ENCODE measurements around the gene BMP6.

BMP6 gene

DNA sequence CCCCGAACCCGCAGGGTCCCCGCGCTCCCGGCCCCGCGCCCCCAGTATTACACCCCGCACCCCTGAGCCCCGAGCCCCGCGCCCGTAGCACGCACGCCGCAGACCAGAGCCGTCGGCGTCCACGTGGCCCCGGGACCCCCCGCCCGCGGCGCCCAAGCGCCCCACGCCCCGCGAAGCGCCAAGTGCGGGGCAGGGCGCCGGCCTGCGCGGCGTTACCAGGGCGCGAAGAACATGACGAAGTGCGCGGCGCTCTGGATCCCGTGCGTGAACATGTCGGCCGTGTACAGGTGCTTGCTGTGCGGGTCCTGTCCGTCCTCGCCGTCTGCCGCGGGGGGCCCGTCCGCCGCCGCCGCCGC, 184.4 kb downstream of the BMP6 start:
- DNase-seq: no peak

DNA sequence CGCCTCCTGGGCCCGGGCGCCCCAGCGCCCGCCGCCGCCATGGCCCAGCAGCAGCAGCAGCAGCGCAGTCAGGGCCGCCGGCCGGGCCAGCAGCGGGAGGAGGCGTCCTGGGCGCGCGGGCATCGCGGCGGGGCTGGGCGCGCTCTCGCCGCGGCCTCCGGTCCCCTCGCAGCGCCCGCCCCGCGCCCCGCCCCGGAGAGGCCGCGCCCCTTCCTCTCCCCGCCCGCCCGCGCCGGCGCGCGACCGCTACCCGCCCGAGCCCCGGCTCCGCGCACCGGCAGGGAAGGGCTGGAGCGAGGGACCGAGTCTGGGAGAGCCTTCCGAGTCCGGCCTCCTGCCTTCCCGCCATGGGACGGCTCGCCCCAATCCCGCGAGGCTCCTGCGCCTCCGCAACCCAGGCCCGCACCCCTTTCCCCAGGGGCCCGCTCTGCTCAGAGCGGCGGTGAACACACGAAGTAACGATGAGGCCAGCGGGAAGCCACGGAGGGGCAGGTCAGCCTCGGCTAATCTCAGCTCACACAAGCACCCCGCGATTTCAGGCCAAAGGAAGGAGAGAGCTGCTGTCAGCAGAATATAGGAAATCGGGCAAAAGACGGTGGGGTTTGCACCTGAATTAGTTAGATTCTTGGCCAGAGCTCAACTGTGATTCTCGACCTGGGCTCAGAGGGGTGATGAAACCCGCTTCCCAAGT, 184.9 kb downstream of the BMP6 start, which contains the start of gene TXNDC5:
TSS of gene TXNDC5 (minus strand) at position 135 of the 691 bp plus-strand sequence. CDS start at position 123, 12 bp downstream.
- peak; percentile 69 for DNase-seq

GRCh38 chr6:7911345-7911725, 185.4 kb downstream of the BMP6 start:
- DNase-seq: no peak

DNA sequence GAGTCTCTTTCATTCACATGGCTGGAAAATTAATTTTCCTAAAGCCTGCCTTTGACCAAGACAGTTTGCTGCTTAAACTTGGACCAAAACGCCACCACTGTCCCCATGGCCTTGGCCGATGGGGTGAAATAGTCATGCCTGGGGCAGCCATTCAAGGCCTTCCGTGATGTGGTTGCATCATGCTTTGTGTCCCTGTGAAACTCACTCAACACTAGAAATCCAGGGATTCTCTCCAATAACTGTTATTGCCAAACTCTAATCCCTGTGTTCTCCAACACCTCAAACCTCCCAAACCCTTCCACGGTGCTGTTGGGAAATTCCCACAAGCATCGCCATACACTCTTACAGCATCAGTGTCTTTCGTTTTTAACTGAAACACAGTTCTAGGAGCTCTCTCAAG, 186.1 kb downstream of the BMP6 start:
- DNase-seq: no peak

DNA sequence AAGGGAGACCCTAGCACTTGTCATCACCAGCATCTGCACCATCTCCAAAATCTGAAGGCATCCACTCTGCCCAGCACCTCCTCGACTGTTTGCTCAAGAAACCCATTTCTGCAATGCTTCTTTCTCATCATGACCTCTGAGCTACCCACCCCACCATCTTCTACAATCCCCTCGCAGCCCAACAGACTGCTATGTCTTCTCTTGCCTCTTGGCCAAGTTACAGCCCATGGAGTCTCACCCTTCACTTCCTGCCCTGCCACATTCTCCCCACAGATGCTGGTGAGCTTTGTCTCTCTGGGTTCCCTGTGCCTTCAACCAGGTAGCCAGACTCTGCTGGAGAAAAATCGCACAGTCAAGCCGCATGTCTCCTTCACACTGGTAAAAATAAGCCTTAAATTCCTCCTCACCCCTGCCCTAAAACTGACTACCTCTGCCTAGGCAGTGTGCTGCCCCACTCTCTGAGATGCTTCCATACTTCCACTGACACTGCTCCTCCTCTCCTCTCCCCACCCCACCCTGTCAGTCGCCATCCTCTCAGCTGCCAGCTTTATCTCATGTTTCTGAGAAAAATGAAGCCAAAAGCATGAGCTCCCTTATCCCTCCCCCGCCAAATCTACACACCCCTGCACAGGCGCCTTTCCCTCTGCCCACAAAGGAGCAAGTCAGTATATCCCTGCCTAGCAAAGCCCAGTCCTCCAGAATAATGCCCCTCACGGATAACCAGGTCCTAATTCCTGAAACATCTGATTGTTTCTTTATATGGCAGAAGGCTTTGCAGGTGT, 187.0 kb downstream of the BMP6 start:
- DNase-seq: no peak

- no peak for DNase-seq
Observed at GRCh38 chr6:7914311-7914710, 188.4 kb downstream of the BMP6 start.

GRCh38 chr6:7914991-7915789, 189.3 kb downstream of the BMP6 start:
- no peak for DNase-seq

GRCh38 chr6:7916959-7917358, 191.1 kb downstream of the BMP6 start:
- DNase-seq: no peak

GRCh38 chr6:7917729-7918128, 191.8 kb downstream of the BMP6 start:
- DNase-seq: no peak

- DNase-seq: no peak
Observed at GRCh38 chr6:7918403-7918802, 192.5 kb downstream of the BMP6 start.

- DNase-seq: peak; percentile 69
Observed at GRCh38 chr6:7919871-7920270, 194.0 kb downstream of the BMP6 start.

- DNase-seq: peak; percentile 49
Observed at GRCh38 chr6:7920425-7920824, 194.5 kb downstream of the BMP6 start.

- DNase-seq: no peak
Observed at GRCh38 chr6:7921046-7921445, 195.1 kb downstream of the BMP6 start.

- no peak for DNase-seq
Observed at GRCh38 chr6:7921632-7922092, 195.8 kb downstream of the BMP6 start.

GRCh38 chr6:7922596-7922995, 196.7 kb downstream of the BMP6 start:
- DNase-seq: no peak

GRCh38 chr6:7924867-7925266, 199.0 kb downstream of the BMP6 start:
- no peak for DNase-seq

All from stimulated activated CD4-positive, alpha-beta T cell treated with anti-CD3 and anti-CD28 coated beads, Interleukin-4, amount 100 ng/mL, for 24 hours (primary cell).